Heart left ventricle (tissue), 16 donors: ENCODE measurements around the gene KLF5. TPM values are rescaled to one million over a fixed set of nuclear protein-coding genes. Genes with fewer than 3 reads are reported as not detected.

ENCODE experiments used
- ATAC-seq, 4 donors: fragments of 200-7000 bp; cut with Tn5 transposase; one replicate each; pipeline ENCODE4 v1.9.1; 2020 to 2022; ENCODE audit warnings: moderate library complexity in 4 of 4, mild to moderate bottlenecking in 3 of 4, moderate number of reproducible peaks in 1 of 4
- DNase-seq, 5 donors: peaks; one replicate each; pipeline ENCODE4 v3.0.0-alpha.2; 2020
- H3K27ac ChIP-seq, 12 donors: fragments of 200-600 bp; sonication (generic) in 4 of 12; one replicate each; pipeline versions ENCODE4 v1.5.0 to v1.8.0; 2016 to 2022; ENCODE audit warnings: mild to moderate bottlenecking in 2 of 12
- H3K27me3 ChIP-seq, 9 donors: fragments of 200-600 bp; sonication (generic) in 2 of 9; one replicate each; pipeline versions ENCODE4 v1.5.1 to v1.8.0; 2016 to 2022; ENCODE audit warnings: mild to moderate bottlenecking in 3 of 9
- H3K36me3 ChIP-seq, 9 donors: fragments of 200-600 bp; sonication (generic) in 2 of 9; one replicate each; pipeline versions ENCODE4 v1.5.0 to v1.8.0; 2018 to 2022; ENCODE audit warnings: mild to moderate bottlenecking in 2 of 9
- H3K4me1 ChIP-seq, 12 donors: fragments of 200-600 bp; sonication (generic) in 4 of 12; one replicate each; pipeline versions ENCODE4 v1.5.0 to v1.8.0; 2016 to 2022; ENCODE audit warnings: mild to moderate bottlenecking in 3 of 12
- H3K4me3 ChIP-seq, 12 donors: fragments of 200-600 bp; sonication (generic) in 4 of 12; one replicate each; pipeline versions ENCODE4 v1.5.0 to v1.8.0; 2017 to 2022; ENCODE audit warnings: mild to moderate bottlenecking in 9 of 12, moderate library complexity in 4 of 12
- H3K9me3 ChIP-seq, 12 donors: fragments of 200-600 bp; sonication (generic) in 4 of 12; one replicate each; pipeline versions ENCODE4 v1.5.0 to v1.8.0; 2016 to 2022; ENCODE audit warnings: mild to moderate bottlenecking in 1 of 12
- CTCF ChIP-seq, 12 donors: fragments of 200-600 bp; sonication (generic) in 4 of 12; IDR thresholded peaks; one replicate each; pipeline versions ENCODE4 v1.5.0 to v1.8.0; 2018 to 2022; ENCODE audit warnings: antibody characterized with exemption in 12 of 12, mild to moderate bottlenecking in 5 of 12
- POLR2A ChIP-seq, 2 donors: fragments of 450-650 bp; IDR thresholded peaks; one replicate each; pipeline ENCODE4 v1.6.1; 2017; ENCODE audit warnings: antibody characterized with exemption in 2 of 2, mild to moderate bottlenecking in 2 of 2, moderate library complexity in 2 of 2
- WGBS, 4 donors: extraction: QIAGEN DNeasy Blood & Tissue Kit in 2 of 4; methylation state at CpG; one replicate each; pipeline versions ENCODE4 v1.1.5 to v1.1.7; 2013 to 2018; 5-methylcytosine and 5-hydroxymethylcytosine counted together
- intact Hi-C, 10 donors: fragments of 100-400 bp; cut with DNase I; formaldehyde crosslinking; loops; one replicate each; pipeline versions ENCODE4 v1.11.1 to v1.14.2; 2022
- polyA plus RNA-seq, 2 donors: library from polyadenylated mRNA; stranded (reverse); fragments of 200-250 nt; gene quantifications; one replicate each; pipeline ENCODE4 v1.2.3, GENCODE V29; 2013
- total RNA-seq, 9 donors: library from RNA; depleted of rRNA in 2 of 9; stranded (reverse); fragments of >200 nt in 2 of 9; fragmentation: NEBNext Ultra II Directional in 3 of 9; extraction: Animal tissue kit (Norgen Biotek cat#: 25700) in 3 of 9; gene quantifications; one replicate each; pipeline versions ENCODE4 v1.1.0 to v1.2.4, GENCODE V29; 2016 to 2023
- donor health status: ischemic (EF 13 %, LVEDD 7.1; RV severe dilation, severe dysfunction).
- donor health status: healthy with polysubstance abuse.
- donor health status: DM: no; HTN: yes; CAD: no.
- donor health status: DM: no; HTN: no; CAD: no.
- donor health status: ischemic (EF 25% LVEDD 6.9; RV normal size, moderate dysfunction).
- donor health status: ischemic (EF 25% LVEDD 5.7; RV mildly dilated, moderate dysfunction).
- donor health status: healthy.
- donor health status: DM: yes; HTN: yes; CAD: no.
- donor health status: ischemic (EF 35%, LVEDD 5.7; RV mildly dilated, moderate dysfunction).
- donor health status: nonischemic (EF 11% LVEDD 7.7; RV severe dilation, severe dysfunction).
- donor health status: DM: yes; HTN: yes; CAD: no.
- donor health status: PGD.
- donor health status: ischemic (EF 29% LVEDD 5.4; RV normal size, mild dysfunction).
- donor health status: nonischemic (EF 23%, LVEDD 6.1; RV moderate dilation, normal function).

Gene KLF5
- total and polyA plus RNA-seq, 11 donors: 0.64 to 6.9 (median 2.6) TPM

- TF ChIP-seq CTCF (IDR thresholded peaks at IDR 0.05) (no peak), POLR2A (IDR thresholded peaks at IDR 0.05) (no peak)
- Histone ChIP-seq H3K4me1 (no peaks in the 10 kb centered on the region), H3K9me3 (peaks cover 0 to 15% (median 8%) of the 10 kb centered on the region in 12 donors), H3K36me3 (no peaks in the 10 kb centered on the region), H3K27ac (no peak overlapping the region), H3K27me3 (no peaks in the 10 kb centered on the region), H3K4me3 (no peak overlapping the region)
- DNase-seq: no peak
- intact Hi-C loops: no loop called here
- WGBS, 4 donors: 81 to 93% (median 88%) methylated on average over 4 of the region's 4 CpGs
- no peak for ATAC-seq
Measured at GRCh38 chr13:73089213-73089612, 30.4 kb downstream of the KLF5 start.

GRCh38 chr13:73090116-73090822 is 31.5 kb downstream of the KLF5 start:
- WGBS, 4 donors: 69 to 73% (median 70%) methylated on average over 8 of the region's 8 CpGs
- H3K4me1 ChIP-seq: no peaks in the 10 kb centered on the region
- no peaks in the 10 kb centered on the region for H3K36me3 ChIP-seq
- DNase-seq: no peak
- TF ChIP-seq POLR2A (IDR thresholded peaks at IDR 0.05): no peak
- TF ChIP-seq CTCF (IDR thresholded peaks at IDR 0.05): no peak
- H3K27ac ChIP-seq: no peak overlapping the region
- intact Hi-C loops: no loop called here
- ATAC-seq: no peak
- no peak overlapping the region for H3K4me3 ChIP-seq
- H3K9me3 ChIP-seq: peaks cover 0 to 15% (median 8%) of the 10 kb centered on the region in 12 donors
- no peaks in the 10 kb centered on the region for H3K27me3 ChIP-seq

GRCh38 chr13:73090823-73091187 is 32.0 kb downstream of the KLF5 start:
- no peaks in the 10 kb centered on the region for H3K4me1 ChIP-seq
- H3K27ac ChIP-seq: no peak overlapping the region
- intact Hi-C loops: no loop called here
- H3K36me3 ChIP-seq: no peaks in the 10 kb centered on the region
- WGBS, 4 donors: 26 to 88% (median 63%) methylated on average over 1 of the region's 1 CpG
- no peak for DNase-seq
- no peak for TF ChIP-seq POLR2A (IDR thresholded peaks at IDR 0.05)
- no peak for TF ChIP-seq CTCF (IDR thresholded peaks at IDR 0.05)
- H3K4me3 ChIP-seq: no peak overlapping the region
- H3K9me3 ChIP-seq: peaks cover 0 to 15% (median 8%) of the 10 kb centered on the region in 12 donors
- no peaks in the 10 kb centered on the region for H3K27me3 ChIP-seq
- ATAC-seq: no peak

- H3K9me3 ChIP-seq: peaks cover 0 to 15% (median 8%) of the 10 kb centered on the region in 12 donors
- H3K27me3 ChIP-seq: no peaks in the 10 kb centered on the region
- ATAC-seq (no peak), DNase-seq (no peak)
- H3K4me3 ChIP-seq: no peak overlapping the region
- intact Hi-C loops: no loop called here
- H3K36me3 ChIP-seq: no peaks in the 10 kb centered on the region
- H3K27ac ChIP-seq: no peak overlapping the region
- TF ChIP-seq POLR2A (IDR thresholded peaks at IDR 0.05) (no peak), CTCF (IDR thresholded peaks at IDR 0.05) (no peak)
- H3K4me1 ChIP-seq: no peaks in the 10 kb centered on the region
Measured at GRCh38 chr13:73092829-73093228, 34.0 kb downstream of the KLF5 start.
